ENCODE data around the gene LRRC27. TPM values are rescaled to one million over a fixed set of nuclear protein-coding genes. Genes with fewer than 3 reads are reported as not detected.

The LRRC27 gene
- total RNA-seq (10 to 100 TPM; 11.9 to 29.9 (median 19.4) TPM), polyA plus RNA-seq (10 to 100 TPM in 1 of 3 donors, 1 to 10 TPM in 2; 6.1 to 13.0 (median 8.5) TPM)
- long read RNA-seq, donor 1, partial matches to known transcripts: 0 of 1 reads
- long read RNA-seq, donor 1, other reads (novel, unspliced or antisense): 0 of 1 reads
- long read RNA-seq, donor 2: 0 reads

DNA sequence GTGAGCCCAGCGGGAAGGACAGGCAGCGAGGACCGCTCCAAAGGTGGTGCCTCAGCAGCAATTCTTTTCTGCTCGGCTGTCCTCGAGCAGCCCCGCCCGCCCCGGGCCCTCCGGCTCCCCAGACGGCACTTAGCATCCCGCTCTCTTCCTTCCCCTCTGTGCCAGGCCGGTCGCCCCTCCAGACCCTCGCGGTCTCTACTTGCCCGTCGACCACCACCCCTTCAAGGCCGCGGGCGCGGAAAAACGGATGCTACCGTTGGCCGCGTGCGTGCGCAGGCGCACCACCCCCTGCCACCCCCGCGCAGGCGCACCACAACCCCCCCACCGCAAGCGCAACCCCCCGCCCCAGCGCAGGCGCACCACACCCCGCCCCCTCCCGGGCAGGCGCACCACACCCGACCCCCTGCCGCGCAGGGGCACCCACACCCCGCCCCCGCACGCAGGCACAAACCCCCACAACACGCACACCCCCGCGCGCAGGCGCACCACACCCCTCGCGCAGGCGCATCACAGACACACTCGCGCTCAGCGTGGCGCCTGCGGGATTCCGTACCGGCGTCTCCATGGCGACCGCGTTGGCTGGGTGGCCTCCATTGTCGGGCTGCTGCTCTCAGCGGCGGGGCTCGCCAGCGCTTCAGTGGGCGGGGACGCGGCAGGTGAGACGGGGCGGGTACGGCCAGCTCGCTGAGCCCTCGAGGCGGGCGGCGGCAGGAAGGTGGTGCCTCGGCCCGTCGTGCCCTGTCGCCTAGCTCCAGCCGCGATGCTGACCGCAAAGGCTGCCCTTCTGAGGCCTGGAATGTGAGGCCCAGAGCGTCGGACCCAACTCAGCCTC, at the start of gene LRRC27:
LRRC27 (plus strand) TSS at position 593 of the 832 bp plus-strand sequence. CDS start 1,332 bp downstream, outside the sequence.
- DNase-seq: peak; percentile 100
- Histone ChIP-seq H3K27me3 (replicated peaks in 1 of 7) (no peaks in the 10 kb centered on the region), H3K9me3 (no peaks in the 10 kb centered on the region), H3K36me3 (peaks cover 0 to 21% (median 0%) of the 10 kb centered on the region in 6 donors), H3K4me1 (peaks cover 11 to 90% (median 61%) of the 10 kb centered on the region in 6 donors), H3K27ac (peak within 1 kb of the TSS; percentile 82 to 97 (median 89)), H3K4me3 (peak within 1 kb of the TSS; percentile 70 to 95 (median 87))
- 0 to 2% (median 1%) methylated on average over 33 to 87 of the region's 89 CpGs for WGBS, 5 donors
- peak in 2 of 3 donors; percentile 45 to 68 for TF ChIP-seq POLR2A (IDR thresholded peaks at IDR 0.05)
- TF ChIP-seq, protein P1, sequence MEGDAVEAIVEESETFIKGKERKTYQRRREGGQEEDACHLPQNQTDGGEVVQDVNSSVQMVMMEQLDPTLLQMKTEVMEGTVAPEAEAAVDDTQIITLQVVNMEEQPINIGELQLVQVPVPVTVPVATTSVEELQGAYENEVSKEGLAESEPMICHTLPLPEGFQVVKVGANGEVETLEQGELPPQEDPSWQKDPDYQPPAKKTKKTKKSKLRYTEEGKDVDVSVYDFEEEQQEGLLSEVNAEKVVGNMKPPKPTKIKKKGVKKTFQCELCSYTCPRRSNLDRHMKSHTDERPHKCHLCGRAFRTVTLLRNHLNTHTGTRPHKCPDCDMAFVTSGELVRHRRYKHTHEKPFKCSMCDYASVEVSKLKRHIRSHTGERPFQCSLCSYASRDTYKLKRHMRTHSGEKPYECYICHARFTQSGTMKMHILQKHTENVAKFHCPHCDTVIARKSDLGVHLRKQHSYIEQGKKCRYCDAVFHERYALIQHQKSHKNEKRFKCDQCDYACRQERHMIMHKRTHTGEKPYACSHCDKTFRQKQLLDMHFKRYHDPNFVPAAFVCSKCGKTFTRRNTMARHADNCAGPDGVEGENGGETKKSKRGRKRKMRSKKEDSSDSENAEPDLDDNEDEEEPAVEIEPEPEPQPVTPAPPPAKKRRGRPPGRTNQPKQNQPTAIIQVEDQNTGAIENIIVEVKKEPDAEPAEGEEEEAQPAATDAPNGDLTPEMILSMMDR (IDR thresholded peaks at IDR 0.05 in 8 of 11, conservative IDR thresholded peaks at IDR 0.05 in 3 of 11): no peak
- peak; percentile 90 to 93 (median 91) for TF ChIP-seq POLR2AphosphoS5 (IDR thresholded peaks at IDR 0.05)
- intact Hi-C loops (cut with DNase I; ENCODE audit: low total_unique reads): no loop called here

DNA sequence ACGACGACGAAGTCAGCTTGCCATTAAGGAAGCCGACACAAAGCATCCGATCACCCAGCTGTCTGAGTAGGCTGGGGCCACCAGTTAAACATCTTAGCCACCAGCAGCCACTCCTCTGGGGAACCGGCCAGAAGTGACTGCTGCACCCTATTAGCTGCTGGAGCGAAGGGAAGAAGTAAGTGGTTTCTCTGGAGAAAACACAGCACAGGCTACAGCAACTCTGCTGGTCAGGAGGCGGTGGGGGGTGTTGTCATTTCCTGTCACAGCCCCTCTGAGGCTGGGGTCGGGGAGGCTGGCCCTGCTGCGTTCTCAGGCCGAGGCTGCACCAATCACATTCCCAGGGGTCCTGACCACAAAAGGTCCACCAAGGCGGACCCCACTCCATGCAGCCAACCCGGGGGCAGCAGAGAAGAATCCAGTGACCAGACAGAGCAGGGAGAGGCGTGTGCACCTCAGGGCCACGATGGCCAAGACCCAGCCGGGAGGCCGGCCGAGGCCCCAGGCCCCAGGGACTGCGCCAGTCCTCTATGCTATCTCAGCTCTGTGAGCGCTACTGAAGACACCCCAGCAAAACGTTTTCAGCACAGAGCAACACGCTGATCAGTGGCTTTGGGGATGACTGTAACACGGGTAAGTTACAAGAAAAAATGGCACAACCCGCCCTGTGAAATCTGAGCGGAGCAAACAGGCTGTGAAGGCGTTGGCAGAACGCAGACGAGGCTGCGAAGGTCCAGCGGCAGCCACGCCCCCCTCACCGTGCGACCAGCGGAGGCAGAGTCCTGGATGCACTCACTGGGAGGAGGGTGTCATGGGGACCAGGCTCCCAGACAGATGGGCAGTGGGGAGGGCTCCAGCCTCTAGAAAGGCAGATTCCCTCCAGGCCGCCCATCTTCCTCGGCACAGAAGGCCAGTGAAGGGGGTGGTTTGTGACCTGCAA, 49.1 kb upstream of the LRRC27 start:
- no peaks in the 10 kb centered on the region for H3K4me1 ChIP-seq
- TF ChIP-seq, protein P1 (IDR thresholded peaks at IDR 0.05 in 8 of 11, conservative IDR thresholded peaks at IDR 0.05 in 3 of 11): no peak
- TF ChIP-seq POLR2A (IDR thresholded peaks at IDR 0.05): no peak
- TF ChIP-seq POLR2AphosphoS5 (IDR thresholded peaks at IDR 0.05): no peak
- peaks cover 0 to 14% (median 0%) of the 10 kb centered on the region in 7 donors for H3K27me3 ChIP-seq (replicated peaks in 1 of 7)
- WGBS, 5 donors: 69 to 88% (median 76%) methylated on average over 35 to 36 of the region's 36 CpGs
- H3K9me3 ChIP-seq: no peaks in the 10 kb centered on the region
- H3K36me3 ChIP-seq: no peaks in the 10 kb centered on the region
- H3K4me3 ChIP-seq: no peak overlapping the region
- intact Hi-C loops (cut with DNase I; ENCODE audit: low total_unique reads): no loop called here
- peak; percentile 62 for DNase-seq
- no peak overlapping the region for H3K27ac ChIP-seq

DNA sequence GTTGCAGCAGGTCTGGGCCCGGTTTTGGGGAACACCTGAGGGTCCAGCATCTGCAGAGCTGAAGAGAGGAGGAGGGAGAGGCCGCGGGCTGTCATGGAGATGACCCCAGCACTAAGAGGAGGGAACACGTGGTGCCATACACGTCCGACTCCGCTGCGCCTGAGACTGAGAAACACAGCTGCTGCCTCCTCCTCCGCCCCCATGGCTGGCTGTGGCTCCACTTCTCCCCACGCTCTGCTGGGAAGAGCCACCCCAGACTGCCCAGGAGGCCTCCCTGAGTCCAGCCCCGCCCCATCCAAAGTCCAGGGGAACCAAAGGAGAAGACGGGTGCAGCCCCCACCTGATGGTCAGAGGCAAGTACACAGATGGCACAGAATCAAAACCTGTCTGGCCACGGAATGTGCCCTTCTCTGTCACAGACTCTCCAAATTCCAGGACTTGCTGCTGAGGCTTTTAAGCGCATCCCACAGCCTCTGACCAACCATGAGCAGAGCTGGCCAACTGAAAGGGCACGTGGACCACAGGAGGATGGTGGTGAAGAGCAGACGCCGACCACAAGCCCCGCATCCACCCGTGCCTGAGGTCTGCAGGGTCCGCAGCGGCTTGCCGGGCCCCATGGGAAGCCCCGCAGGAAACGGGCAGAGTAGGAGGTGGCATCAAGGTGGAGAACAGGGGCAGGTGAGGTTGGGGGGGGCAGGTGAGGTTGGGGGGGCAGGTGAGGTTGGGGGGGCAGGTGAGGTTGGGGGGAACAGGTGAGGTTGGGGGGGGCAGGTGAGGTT, 48.2 kb upstream of the LRRC27 start:
- 79 to 92% (median 83%) methylated on average over 21 to 24 of the region's 24 CpGs for WGBS, 5 donors
- H3K36me3 ChIP-seq: no peaks in the 10 kb centered on the region
- peak; percentile 31 for DNase-seq
- intact Hi-C loops (cut with DNase I; ENCODE audit: low total_unique reads): no loop called here
- peaks cover 0 to 14% (median 0%) of the 10 kb centered on the region in 7 donors for H3K27me3 ChIP-seq (replicated peaks in 1 of 7)
- H3K4me3 ChIP-seq: no peak overlapping the region
- H3K4me1 ChIP-seq: no peaks in the 10 kb centered on the region
- no peak for TF ChIP-seq POLR2A (IDR thresholded peaks at IDR 0.05)
- TF ChIP-seq POLR2AphosphoS5 (IDR thresholded peaks at IDR 0.05): no peak
- TF ChIP-seq, protein P1 (IDR thresholded peaks at IDR 0.05 in 8 of 11, conservative IDR thresholded peaks at IDR 0.05 in 3 of 11): no peak
- no peak overlapping the region for H3K27ac ChIP-seq
- peaks cover 0 to 7% (median 6%) of the 10 kb centered on the region in 8 donors for H3K9me3 ChIP-seq

Measured in spleen (tissue), 13 donors.